ENCODE measurements around the gene APRT. TPM values are rescaled to one million over a fixed set of nuclear protein-coding genes. Genes with fewer than 3 reads are reported as not detected.
"Not testable (repeated sequence)": the region's sequence is repeated elsewhere in the genome, so short reads cannot be mapped to it uniquely, and the experiment has no call there.

The APRT gene
- total and polyA plus RNA-seq, 4 experiments from 2014 or later, result 171 to 624 (median 372) TPM

DNA sequence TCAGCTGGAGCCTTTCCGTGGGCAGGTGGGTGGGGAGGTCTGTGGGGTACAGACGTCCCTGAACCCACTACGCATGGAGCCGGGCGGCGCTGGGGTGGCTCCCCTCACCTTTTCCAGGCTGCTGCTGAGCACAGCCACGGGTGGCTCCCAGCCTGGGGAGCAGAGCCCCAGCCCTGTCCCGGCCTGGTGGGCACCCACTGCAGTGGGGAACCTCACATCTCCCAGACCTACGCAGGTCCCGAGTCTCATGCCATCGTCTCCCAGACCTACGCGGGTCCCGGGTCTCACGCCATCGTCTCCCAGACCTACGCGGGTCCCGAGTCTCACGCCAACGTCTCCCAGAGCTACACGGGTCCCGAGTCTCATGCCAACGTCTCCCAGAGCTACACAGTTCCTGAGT, 17.0 kb upstream of the APRT start:
- intact Hi-C loops (cut with micrococcal nuclease), result no loop called here
- Mint-ChIP-seq H3K27me3 (no peaks in the 10 kb centered on the region), H3K4me1 (no peaks in the 10 kb centered on the region), H3K4me3 (no peak overlapping the region), H3K9me3 (no peaks in the 10 kb centered on the region), H3K27ac (peak overlapping the region in 1 of 7 donors; percentile 46), H3K36me3 (peaks cover 0 to 5% of the 10 kb centered on the region in 2 donors)
- Histone ChIP-seq H3K4me3 (ENCODE audit: low read length in 2 of 2) (no peak overlapping the region), H3K4me1 (ENCODE audit: insufficient read depth, low read length) (no peaks in the 10 kb centered on the region), H3K27me3 (ENCODE audit: insufficient read depth, low read length) (no peaks in the 10 kb centered on the region), H3K27ac (ENCODE audit: low read depth, low read length) (no peak overlapping the region), H3K36me3 (ENCODE audit: insufficient read depth, low read length) (no peaks in the 10 kb centered on the region), H3K9me3 (ENCODE audit: control insufficient read depth in 1 of 2, low read length in 2 of 2) (no peaks in the 10 kb centered on the region)
- no peak for DNase-seq
- POLR2A ChIA-PET (ENCODE audit: partially characterized antibody), result interaction anchor here (0.7 kb wide), 1 partner anchor 1060 kb away, joined by 3 read pairs; no protein-coding TSS in a partner anchor
- CTCF ChIA-PET (ENCODE audit: partially characterized antibody), result no interaction called here

DNA sequence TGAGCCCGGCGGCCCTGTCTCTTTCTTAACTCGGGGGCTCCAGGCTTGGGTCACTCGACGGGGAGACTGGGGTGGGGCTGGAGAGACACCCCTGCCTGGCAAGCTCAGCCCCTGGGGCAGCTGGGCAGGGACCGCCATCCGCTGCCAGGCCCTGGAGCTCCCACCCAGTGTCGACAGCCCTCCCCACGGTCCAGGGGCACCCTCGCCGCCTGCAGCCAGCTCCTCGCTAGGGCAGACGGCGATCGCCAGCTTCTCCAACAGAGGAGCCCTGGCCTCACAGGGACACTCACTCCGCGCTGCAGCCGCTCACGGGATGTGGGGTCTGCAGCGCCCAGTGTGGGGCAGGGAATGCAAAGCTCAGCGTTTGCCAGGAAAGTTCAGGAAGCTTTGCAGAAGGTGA, 16.0 kb upstream of the APRT start:
- H3K36me3 Mint-ChIP-seq, result peaks cover 0 to 8% of the 10 kb centered on the region in 2 donors
- H3K27me3 ChIP-seq (ENCODE audit: insufficient read depth, low read length), result no peaks in the 10 kb centered on the region
- POLR2A ChIA-PET (ENCODE audit: partially characterized antibody), result no interaction called here
- intact Hi-C loops (cut with micrococcal nuclease), result no loop called here
- no peaks in the 10 kb centered on the region for H3K36me3 ChIP-seq (ENCODE audit: insufficient read depth, low read length)
- no peaks in the 10 kb centered on the region for H3K9me3 Mint-ChIP-seq
- H3K9me3 ChIP-seq (ENCODE audit: control insufficient read depth in 1 of 2, low read length in 2 of 2), result no peaks in the 10 kb centered on the region
- H3K4me3 Mint-ChIP-seq, result no peak overlapping the region
- H3K27me3 Mint-ChIP-seq, result no peaks in the 10 kb centered on the region
- H3K4me1 Mint-ChIP-seq, result no peaks in the 10 kb centered on the region
- CTCF ChIA-PET (ENCODE audit: partially characterized antibody), result no interaction called here
- DNase-seq, result no peak
- no peak overlapping the region for H3K27ac ChIP-seq (ENCODE audit: low read depth, low read length)
- H3K4me1 ChIP-seq (ENCODE audit: insufficient read depth, low read length), result no peaks in the 10 kb centered on the region
- H3K4me3 ChIP-seq (ENCODE audit: low read length in 2 of 2), result no peak overlapping the region
- no peak overlapping the region for H3K27ac Mint-ChIP-seq

DNA sequence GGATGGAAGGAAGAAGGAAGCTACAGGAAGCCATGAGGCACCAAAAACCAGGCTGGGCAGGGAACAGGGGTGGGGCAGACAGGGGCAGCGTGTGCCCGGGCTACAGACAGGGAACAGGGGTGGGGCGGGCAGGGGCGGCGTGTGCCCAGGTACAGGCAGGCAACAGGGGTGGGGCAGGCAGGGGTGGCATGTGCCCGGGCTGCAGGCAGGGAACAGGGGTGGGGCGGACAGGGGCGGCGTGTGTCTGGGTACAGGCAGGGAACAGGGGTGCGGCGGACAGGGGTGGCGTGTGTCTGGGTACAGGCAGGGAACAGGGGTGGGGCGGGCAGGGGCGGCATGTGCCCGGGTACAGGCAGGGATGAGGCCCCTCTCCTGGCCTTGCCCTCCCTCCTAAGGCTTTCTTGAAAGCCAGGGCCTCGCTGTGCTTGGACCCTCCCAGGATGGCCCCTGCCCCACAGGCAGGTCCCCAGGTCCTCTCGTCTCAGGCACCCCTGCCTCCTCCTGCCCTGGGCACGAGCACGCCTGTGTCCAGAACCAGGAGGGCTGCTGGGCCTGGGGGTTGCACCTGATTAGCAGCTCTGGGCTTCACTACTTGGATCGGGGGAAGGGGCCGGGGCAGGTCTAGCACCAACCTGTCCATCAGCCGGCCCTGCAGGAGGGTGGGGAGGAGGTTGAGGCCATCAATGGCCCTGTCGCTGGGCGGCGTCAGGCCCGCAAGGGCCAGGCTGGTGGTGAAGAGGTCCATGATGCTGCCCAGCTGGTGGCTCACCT, 14.5 kb upstream of the APRT start:
- Histone ChIP-seq H3K27me3 (ENCODE audit: insufficient read depth, low read length) (no peaks in the 10 kb centered on the region), H3K4me3 (ENCODE audit: low read length in 2 of 2) (no peak overlapping the region), H3K4me1 (ENCODE audit: insufficient read depth, low read length) (no peaks in the 10 kb centered on the region), H3K36me3 (ENCODE audit: insufficient read depth, low read length) (no peaks in the 10 kb centered on the region), H3K9me3 (ENCODE audit: control insufficient read depth in 1 of 2, low read length in 2 of 2) (no peaks in the 10 kb centered on the region), H3K27ac (ENCODE audit: low read depth, low read length) (no peak overlapping the region)
- Mint-ChIP-seq H3K9me3 (no peaks in the 10 kb centered on the region), H3K4me1 (no peaks in the 10 kb centered on the region), H3K27me3 (no peaks in the 10 kb centered on the region), H3K36me3 (peaks cover 0 to 9% of the 10 kb centered on the region in 2 donors), H3K4me3 (peak overlapping the region in 1 of 8 donors; percentile 42), H3K27ac (no peak overlapping the region)
- ChIA-PET CTCF (ENCODE audit: partially characterized antibody) (no interaction called here), POLR2A (ENCODE audit: partially characterized antibody) (no interaction called here)
- DNase-seq, result no peak
- intact Hi-C loops (cut with micrococcal nuclease), result no loop called here

DNA sequence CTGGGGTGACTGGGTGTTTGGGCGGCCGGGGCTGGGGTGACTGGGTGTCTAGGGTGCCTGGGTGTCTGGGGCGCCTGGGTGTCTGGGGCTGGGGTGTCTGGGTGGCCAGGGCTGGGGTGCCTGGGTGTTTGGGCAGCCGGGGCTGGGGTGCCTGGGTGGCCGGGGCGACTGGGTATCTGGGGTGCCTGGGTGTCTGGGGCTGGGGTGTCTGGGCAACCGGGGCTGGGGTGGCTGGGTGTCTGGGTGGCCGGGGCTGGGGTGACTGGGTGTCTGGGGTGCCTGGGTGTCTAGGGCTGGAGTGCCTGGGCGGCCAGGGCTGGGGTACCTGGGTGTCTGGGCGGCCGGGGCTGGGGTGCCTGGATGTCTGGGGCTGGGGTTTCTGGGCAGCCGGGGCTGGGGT, 13.4 kb upstream of the APRT start:
- H3K4me3 ChIP-seq (ENCODE audit: low read length in 2 of 2), result no peak overlapping the region
- ChIA-PET CTCF (ENCODE audit: partially characterized antibody) (no interaction called here), POLR2A (ENCODE audit: partially characterized antibody) (no interaction called here)
- Mint-ChIP-seq H3K4me3 (no peak overlapping the region), H3K4me1 (no peaks in the 10 kb centered on the region), H3K27me3 (no peaks in the 10 kb centered on the region), H3K9me3 (no peaks in the 10 kb centered on the region), H3K36me3 (peaks cover 0 to 9% of the 10 kb centered on the region in 2 donors), H3K27ac (no peak overlapping the region)
- H3K4me1 ChIP-seq (ENCODE audit: insufficient read depth, low read length), result no peaks in the 10 kb centered on the region
- H3K27ac ChIP-seq (ENCODE audit: low read depth, low read length), result no peak overlapping the region
- no peak for DNase-seq
- intact Hi-C loops (cut with micrococcal nuclease), result no loop called here
- H3K9me3 ChIP-seq (ENCODE audit: control insufficient read depth in 1 of 2, low read length in 2 of 2), result no peaks in the 10 kb centered on the region
- no peaks in the 10 kb centered on the region for H3K36me3 ChIP-seq (ENCODE audit: insufficient read depth, low read length)
- H3K27me3 ChIP-seq (ENCODE audit: insufficient read depth, low read length), result no peaks in the 10 kb centered on the region

DNA sequence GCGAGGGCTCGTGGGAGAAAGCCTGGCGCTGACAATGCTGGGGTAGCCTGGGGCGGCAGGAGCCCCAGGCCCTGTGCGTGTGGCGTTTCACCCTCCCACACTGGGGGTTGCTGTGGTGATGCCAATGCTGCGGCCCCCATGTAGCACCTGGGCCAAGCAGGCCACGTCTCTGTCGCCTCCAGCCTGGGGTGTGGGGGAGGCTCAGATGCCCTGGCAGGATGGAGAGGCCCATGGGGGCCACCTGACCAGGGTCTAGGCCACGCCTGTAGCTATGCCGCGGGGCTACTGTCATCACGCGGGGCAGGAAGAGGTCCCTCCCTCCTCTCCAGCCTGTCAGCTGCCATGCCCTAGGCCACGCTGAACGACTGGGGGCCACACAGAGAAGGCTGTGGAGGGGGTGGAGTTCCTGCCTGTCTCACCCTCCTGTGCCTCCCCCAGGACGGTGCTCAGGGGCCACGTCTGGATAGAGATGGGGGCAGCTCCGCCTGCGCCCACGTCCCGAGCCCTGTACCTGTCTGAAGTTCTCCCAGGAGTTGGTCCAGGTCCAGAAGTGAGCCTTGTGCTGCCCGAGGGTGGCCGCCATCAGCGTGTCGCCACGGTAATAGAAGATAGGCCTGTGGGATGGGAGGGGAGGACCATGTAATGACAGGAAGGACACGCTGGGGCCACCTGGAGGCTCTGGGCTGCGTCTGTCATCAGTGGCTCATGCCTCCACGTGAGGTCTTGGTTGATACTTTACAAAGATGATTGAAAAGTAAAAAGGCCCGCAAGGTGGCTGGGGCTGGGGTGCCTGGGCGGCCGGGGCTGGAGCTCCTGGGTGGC, 12.7 kb upstream of the APRT start:
- Mint-ChIP-seq H3K36me3 (peaks cover 0 to 8% of the 10 kb centered on the region in 2 donors), H3K4me1 (no peaks in the 10 kb centered on the region), H3K27me3 (no peaks in the 10 kb centered on the region), H3K9me3 (no peaks in the 10 kb centered on the region), H3K4me3 (no peak overlapping the region), H3K27ac (no peak overlapping the region)
- Histone ChIP-seq H3K4me3 (ENCODE audit: low read length in 2 of 2) (no peak overlapping the region), H3K9me3 (ENCODE audit: control insufficient read depth in 1 of 2, low read length in 2 of 2) (no peaks in the 10 kb centered on the region), H3K27me3 (ENCODE audit: insufficient read depth, low read length) (no peaks in the 10 kb centered on the region), H3K4me1 (ENCODE audit: insufficient read depth, low read length) (no peaks in the 10 kb centered on the region), H3K36me3 (ENCODE audit: insufficient read depth, low read length) (no peaks in the 10 kb centered on the region), H3K27ac (ENCODE audit: low read depth, low read length) (no peak overlapping the region)
- intact Hi-C loops (cut with micrococcal nuclease), result no loop called here
- CTCF ChIA-PET (ENCODE audit: partially characterized antibody), result no interaction called here
- DNase-seq, result no peak
- POLR2A ChIA-PET (ENCODE audit: partially characterized antibody), result no interaction called here

DNA sequence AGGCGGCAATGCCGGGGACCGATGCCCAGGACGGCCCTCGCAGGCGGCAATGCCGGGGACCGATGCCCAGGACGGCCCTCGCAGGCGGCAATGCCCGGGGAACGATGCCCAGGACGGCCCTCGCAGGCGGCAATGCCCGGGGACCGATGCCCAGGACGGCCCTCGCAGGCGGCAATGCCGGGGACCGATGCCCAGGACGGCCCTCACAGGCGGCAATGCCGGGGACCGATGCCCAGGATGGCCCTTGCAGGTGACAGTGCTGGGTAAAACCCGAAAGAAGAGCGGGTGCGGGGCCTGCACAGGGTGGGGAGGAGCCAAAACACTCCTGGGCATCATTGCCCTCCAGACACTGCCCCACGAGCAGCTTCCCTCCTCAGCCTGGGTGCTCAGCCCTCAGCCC, 11.9 kb upstream of the APRT start:
- H3K27me3 Mint-ChIP-seq; CTCF ChIA-PET (ENCODE audit: partially characterized antibody); H3K4me1 ChIP-seq (ENCODE audit: insufficient read depth, low read length); DNase-seq; H3K36me3 Mint-ChIP-seq; H3K4me1 Mint-ChIP-seq; H3K9me3 ChIP-seq (ENCODE audit: control insufficient read depth in 1 of 2, low read length in 2 of 2); POLR2A ChIA-PET (ENCODE audit: partially characterized antibody); intact Hi-C loops (cut with micrococcal nuclease); H3K27me3 ChIP-seq (ENCODE audit: insufficient read depth, low read length); H3K36me3 ChIP-seq (ENCODE audit: insufficient read depth, low read length); H3K9me3 Mint-ChIP-seq; H3K27ac ChIP-seq (ENCODE audit: low read depth, low read length); H3K4me3 Mint-ChIP-seq; H3K4me3 ChIP-seq (ENCODE audit: low read length in 2 of 2): not testable (repeated sequence)
- peak overlapping the region in 1 of 7 donors; percentile 57 for H3K27ac Mint-ChIP-seq

DNA sequence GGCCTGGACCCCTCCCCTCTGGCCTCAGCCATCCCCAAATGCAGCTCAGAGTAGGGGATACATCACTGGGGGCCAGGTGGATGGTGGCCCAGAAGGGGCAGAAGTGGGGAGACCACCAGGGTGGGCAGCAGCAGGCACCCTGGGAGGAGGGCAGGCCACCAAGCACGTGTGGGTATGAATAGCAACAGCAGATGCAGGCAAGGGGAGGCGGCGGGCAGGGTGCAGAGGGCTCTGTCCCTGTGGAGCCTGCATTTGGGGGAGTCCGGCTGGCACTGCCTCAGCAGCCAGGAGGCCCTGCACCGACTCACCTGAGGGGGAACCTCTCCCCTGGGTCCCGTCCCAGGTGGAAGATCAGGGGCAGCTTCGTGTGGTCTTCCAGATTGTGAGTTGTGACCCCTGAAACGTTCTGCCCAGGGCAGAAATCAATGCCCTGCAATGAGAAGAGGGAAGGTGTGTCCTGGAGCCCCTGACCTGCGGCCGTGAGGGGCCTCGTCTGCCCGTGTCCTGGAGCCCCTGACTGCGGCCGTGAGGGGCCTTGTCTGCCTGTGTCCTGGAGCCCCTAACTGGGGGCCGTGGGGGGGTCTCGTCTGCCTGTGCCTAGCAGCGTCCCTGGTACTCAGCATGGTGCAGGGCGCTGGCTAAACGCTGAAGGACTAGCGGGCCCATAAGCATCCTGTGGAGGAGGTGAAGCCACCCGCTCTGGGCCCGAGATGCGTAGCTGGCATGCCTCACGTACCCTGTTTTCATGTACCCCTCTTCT, 10.7 kb upstream of the APRT start:
- Mint-ChIP-seq H3K4me1 (no peaks in the 10 kb centered on the region), H3K4me3 (no peak overlapping the region), H3K27me3 (no peaks in the 10 kb centered on the region), H3K27ac (no peak overlapping the region), H3K9me3 (no peaks in the 10 kb centered on the region), H3K36me3 (peaks cover 0 to 6% of the 10 kb centered on the region in 2 donors)
- intact Hi-C loops (cut with micrococcal nuclease), result no loop called here
- Histone ChIP-seq H3K4me1 (ENCODE audit: insufficient read depth, low read length) (no peaks in the 10 kb centered on the region), H3K4me3 (ENCODE audit: low read length in 2 of 2) (no peak overlapping the region), H3K27me3 (ENCODE audit: insufficient read depth, low read length) (no peaks in the 10 kb centered on the region), H3K27ac (ENCODE audit: low read depth, low read length) (no peak overlapping the region), H3K9me3 (ENCODE audit: control insufficient read depth in 1 of 2, low read length in 2 of 2) (no peaks in the 10 kb centered on the region), H3K36me3 (ENCODE audit: insufficient read depth, low read length) (no peaks in the 10 kb centered on the region)
- ChIA-PET POLR2A (ENCODE audit: partially characterized antibody) (no interaction called here), CTCF (ENCODE audit: partially characterized antibody) (no interaction called here)
- DNase-seq, result no peak
